Spinal cord (tissue), 10 donors: ENCODE measurements around the gene EXOC3. TPM values are rescaled to one million over a fixed set of nuclear protein-coding genes. Genes with fewer than 3 reads are reported as not detected.
"Not testable (repeated sequence)": the region's sequence is repeated elsewhere in the genome, so short reads cannot be mapped to it uniquely, and the experiment has no call there.

Source experiments
- DNase-seq, 6 donors: peaks; one replicate each; pipeline versions ENCODE4 v3.0.0 to v3.0.0-alpha.2; 2013 to 2015; ENCODE audit warnings: low spot score in 6 of 6, low read depth in 4 of 6
- H3K27ac ChIP-seq: one replicate; pipeline ENCODE4 v1.5.1; 2013; ENCODE audit warnings: low read depth, low read length, control low read depth
- H3K27me3 ChIP-seq: one replicate; pipeline ENCODE4 v1.6.1; 2013; ENCODE audit warnings: low read length; ENCODE audit not compliant: control insufficient read depth, insufficient read depth
- H3K36me3 ChIP-seq: one replicate; pipeline ENCODE4 v1.6.1; 2013; ENCODE audit warnings: low read length; ENCODE audit not compliant: control insufficient read depth, insufficient read depth
- H3K4me1 ChIP-seq: one replicate; pipeline ENCODE4 v1.6.1; 2013; ENCODE audit warnings: low read length; ENCODE audit not compliant: control insufficient read depth, insufficient read depth
- H3K4me3 ChIP-seq: one replicate; pipeline ENCODE4 v1.5.1; 2013; ENCODE audit warnings: low read depth, low read length, control low read depth
- H3K9me3 ChIP-seq: one replicate; pipeline ENCODE4 v1.6.1; 2013; ENCODE audit warnings: low read length; ENCODE audit not compliant: control insufficient read depth, insufficient read depth
- whole genome bisulfite sequencing: methylation state at CpG from one replicate; pipeline ENCODE4 v1.1.5; 2013; ENCODE audit warnings: missing lambda C conversion rate; ENCODE audit not compliant: insufficient coverage; 5-methylcytosine and 5-hydroxymethylcytosine counted together
- polyA plus RNA-seq, 2 donors: library from polyadenylated mRNA; unstranded; fragments of 120-200 nt; gene quantifications; one replicate each; pipeline ENCODE4 v1.2.1, GENCODE V29; 2013; ENCODE audit not compliant: insufficient read length in 2 of 2
- total RNA-seq, 2 donors: library from RNA; depleted of rRNA in 1 of 2; stranded (reverse); fragments of 120-200 nt in 1 of 2; fragments of >200 nt in 1 of 2; gene quantifications; one replicate each; pipeline versions ENCODE4 v1.2.3 to v1.2.4, GENCODE V29; 2013 to 2014
- donor health status: healthy.

EXOC3 gene
- total and polyA plus RNA-seq, 4 donors = 29.7 to 68.6 (median 53.0) TPM

DNA sequence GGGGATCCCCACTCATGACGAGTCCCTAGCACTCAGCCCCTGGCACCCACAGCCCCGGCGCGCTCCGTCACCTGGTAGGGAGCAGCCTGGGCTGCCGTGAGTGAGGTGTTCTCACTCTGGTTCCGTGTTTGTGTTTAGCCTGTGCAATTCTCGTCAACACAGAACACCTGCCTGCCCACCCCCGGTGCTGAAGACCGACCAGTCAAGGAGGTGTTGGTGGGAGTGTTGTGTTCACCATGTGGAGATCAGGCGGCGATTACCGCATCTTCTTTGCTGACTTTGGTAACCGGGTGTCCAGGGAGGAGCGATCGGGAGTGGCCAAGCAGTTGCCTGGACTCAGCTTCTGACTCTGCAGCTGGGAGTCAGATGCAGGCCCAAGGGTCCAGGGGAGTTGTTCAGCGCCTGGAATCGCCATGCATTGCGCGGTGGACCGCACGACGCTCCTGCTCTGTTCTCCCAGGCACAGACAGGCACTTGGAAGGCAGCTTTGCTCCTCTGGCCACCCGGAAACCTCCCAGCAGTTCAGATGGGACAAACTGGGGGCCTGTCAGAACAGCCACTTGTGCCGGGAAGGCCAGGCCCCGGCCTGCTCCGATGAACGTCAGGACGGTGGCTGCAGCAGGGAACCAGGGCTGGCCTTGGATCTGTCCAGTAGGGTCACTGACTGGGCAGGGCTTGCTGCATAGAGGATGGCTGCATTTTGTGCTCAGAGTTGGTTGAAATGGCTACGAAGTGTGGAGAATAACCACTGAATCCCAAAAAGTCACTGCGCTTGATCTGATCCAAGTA is 28.2 kb downstream of the EXOC3 start:
- peaks cover 41% of the 10 kb centered on the region for H3K4me1 ChIP-seq
- DNase-seq = no peak
- 92% methylated on average over 30 of the region's 31 CpGs for WGBS
- peaks cover 15% of the 10 kb centered on the region for H3K27me3 ChIP-seq
- H3K9me3 ChIP-seq = no peaks in the 10 kb centered on the region
- H3K36me3 ChIP-seq = peaks cover 52% of the 10 kb centered on the region
- H3K27ac ChIP-seq = no peak overlapping the region
- no peak overlapping the region for H3K4me3 ChIP-seq

DNA sequence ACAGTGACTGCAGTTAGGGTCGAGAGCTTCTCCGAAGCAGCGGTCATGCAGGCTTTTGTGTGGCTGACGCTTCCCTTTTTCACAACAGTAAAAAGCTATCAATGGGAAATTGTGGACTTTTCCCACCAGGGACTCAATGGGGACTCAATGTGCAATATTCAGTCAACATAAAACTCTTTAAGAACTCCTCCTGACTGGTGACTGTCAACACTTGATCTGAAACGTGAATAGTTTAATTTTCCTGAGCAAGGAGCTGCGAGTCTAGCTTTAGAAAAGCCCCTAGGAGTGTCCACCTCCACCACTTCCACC is 28.7 kb downstream of the EXOC3 start:
- Histone ChIP-seq H3K36me3 (peaks cover 52% of the 10 kb centered on the region), H3K4me1 (peaks cover 45% of the 10 kb centered on the region), H3K27ac (no peak overlapping the region), H3K9me3 (no peaks in the 10 kb centered on the region), H3K4me3 (peak overlapping the region; percentile 53), H3K27me3 (peaks cover 17% of the 10 kb centered on the region)
- no peak for DNase-seq
- whole genome bisulfite sequencing = 60% methylated on average over 3 of the region's 6 CpGs

DNA sequence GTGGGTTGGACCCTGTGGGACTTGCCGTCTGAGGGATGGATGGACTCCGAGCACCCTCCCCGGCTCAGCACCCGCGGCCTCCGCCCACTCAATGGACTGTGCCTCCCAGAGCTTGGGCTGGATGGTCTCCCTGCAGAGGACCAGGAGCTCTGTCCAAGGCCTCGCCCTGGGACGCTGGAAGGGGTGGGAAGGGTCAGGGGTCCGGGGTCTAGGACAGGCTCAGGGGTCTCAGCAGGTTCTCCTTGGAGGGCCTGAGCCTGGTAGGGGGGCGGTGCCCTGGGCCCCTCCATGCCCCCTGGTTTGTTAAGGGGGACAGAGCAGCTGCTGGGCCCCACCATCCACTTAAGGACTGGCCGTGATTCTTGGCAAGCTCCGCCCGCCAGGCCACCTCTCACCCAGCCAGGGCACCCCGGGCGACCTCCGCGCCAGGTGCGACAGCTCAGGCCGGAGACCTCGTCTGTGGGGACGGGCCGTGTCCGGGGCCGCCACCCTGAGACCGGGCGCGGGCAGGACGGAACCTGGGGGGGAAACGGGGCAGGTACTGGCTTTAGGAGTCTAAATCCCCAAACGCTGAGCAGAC is 29.2 kb downstream of the EXOC3 start:
- Histone ChIP-seq H3K4me3 (peak overlapping the region; percentile 53), H3K27ac (no peak overlapping the region), H3K4me1 (peaks cover 45% of the 10 kb centered on the region), H3K9me3 (no peaks in the 10 kb centered on the region), H3K27me3 (peaks cover 18% of the 10 kb centered on the region), H3K36me3 (peaks cover 52% of the 10 kb centered on the region)
- DNase-seq = peak in 1 of 6 donors; percentile 24
- 10% methylated on average over 25 of the region's 30 CpGs for WGBS

DNA sequence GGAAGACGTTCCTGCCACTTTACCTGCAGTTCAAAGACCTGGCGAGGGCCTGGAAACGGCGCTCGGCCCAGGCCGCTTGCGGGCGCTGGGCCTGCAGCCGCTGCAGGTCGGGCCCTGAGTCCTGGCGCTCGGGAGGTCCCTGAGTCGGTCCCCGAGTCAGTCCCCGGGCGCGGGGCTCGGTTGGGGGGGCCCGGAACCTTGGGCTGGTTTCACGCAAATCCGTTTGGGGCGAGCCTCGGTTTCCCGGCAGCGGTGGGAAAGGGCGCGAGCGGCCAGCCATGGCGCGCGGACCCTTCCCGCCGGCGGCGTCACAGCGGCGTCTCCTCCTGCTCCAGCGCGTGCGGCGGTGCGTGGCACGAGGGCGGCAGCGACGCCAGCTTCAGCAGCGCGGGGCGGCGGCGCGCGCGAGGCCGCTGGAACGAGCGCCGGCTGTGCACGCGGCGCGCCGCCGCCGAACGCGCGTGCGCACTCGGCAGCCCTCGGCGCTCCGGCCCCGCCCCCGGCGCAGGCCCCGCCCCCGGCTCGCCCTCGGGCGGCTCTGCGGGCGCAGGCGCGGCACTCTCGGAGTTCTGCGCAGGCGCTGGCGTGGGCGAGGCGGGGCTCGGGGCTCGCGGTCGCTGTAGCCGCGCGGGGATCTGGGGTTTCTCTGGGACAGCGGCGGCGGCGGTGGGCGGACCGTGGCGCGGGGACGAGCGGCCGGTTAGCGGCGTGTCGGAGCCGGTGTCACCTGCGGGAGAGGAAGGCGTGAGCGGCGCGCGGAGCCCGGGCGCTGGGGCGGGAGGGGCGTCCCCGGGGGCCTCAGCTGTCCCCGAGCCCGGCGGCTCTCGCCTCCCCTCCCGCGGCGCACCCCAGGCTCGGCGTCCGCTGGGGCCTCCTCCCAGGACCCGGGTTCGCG is 29.9 kb downstream of the EXOC3 start:
- peaks cover 45% of the 10 kb centered on the region for H3K4me1 ChIP-seq
- peaks cover 18% of the 10 kb centered on the region for H3K27me3 ChIP-seq
- peaks cover 57% of the 10 kb centered on the region for H3K36me3 ChIP-seq
- peak overlapping the region; percentile 25 for H3K27ac ChIP-seq
- peak; percentile 43 to 96 (median 79) for DNase-seq
- H3K9me3 ChIP-seq = no peaks in the 10 kb centered on the region
- peak overlapping the region; percentile 63 for H3K4me3 ChIP-seq
- under 1% methylated on average over 137 of the region's 137 CpGs for WGBS

DNA sequence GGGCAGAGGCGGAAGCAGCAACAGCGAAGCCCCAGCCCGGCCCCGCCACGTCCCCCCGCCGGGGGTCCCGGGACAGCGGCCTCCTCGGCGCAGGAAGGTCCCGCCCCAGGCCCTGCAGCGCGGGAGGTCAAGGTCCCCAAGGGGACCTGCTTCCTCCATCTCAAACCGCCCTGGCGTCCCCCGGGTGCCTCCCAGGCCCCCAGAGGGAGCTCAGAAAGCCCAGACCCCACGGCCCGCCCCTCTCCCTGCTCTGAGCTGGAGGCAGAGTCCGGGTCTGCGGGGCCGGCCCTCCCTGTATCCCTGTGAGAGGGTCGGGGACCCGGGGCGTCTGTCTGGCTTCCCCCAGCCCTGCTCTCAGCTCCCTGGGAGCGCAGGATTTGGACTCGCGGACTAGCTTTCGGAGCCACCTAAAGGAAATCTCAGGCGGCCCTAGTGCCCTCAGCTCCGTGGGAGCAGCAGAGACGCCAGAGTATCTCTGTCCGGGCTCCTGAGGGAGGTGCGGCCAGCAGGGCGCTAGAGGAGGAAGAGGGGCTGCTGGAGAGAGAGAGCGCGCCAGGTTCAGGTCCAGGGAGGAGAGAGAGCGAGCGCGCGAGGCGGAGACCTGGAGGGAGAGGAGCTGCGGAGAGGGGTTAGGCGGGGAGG is 30.7 kb downstream of the EXOC3 start:
- peak in 3 of 6 donors; percentile 6 to 73 (median 54) for DNase-seq

DNA sequence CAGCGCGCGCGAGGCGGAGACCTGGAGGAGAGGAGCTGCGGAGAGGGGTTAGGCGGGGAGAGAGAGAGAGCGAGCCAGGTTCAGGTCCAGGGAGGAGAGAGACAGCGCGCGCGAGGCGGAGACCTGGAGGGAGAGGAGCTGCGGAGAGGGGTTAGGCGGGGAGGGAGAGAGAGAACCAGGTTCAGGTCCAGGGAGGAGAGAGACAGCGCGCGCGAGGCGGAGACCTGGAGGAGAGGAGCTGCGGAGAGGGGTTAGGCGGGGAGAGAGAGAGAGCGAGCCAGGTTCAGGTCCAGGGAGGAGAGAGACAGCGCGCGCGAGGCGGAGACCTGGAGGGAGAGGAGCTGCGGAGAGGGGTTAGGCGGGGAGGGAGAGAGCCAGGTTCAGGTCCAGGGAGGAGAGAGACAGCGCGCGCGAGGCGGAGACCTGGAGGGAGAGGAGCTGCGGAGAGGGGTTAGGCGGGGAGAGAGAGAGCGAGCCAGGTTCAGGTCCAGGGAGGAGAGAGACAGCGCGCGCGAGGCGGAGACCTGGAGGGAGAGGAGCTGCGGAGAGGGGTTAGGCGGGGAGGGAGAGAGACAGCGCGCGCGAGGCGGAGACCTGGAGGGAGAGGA is 31.4 kb downstream of the EXOC3 start:
- Histone ChIP-seq H3K4me3 (peak overlapping the region; percentile 63), H3K27me3 (peaks cover 18% of the 10 kb centered on the region), H3K4me1 (peaks cover 45% of the 10 kb centered on the region), H3K36me3 (peaks cover 61% of the 10 kb centered on the region)
- 0% methylated on average over 13 of the region's 50 CpGs for WGBS
- DNase-seq = peak in 1 of 6 donors; percentile 13
- H3K27ac ChIP-seq, H3K9me3 ChIP-seq: not testable (repeated sequence)

More for the DNA sequence above, 30.7 kb downstream of the EXOC3 start:
- peak overlapping the region; percentile 63 for H3K4me3 ChIP-seq
- H3K36me3 ChIP-seq = peaks cover 61% of the 10 kb centered on the region
- no peaks in the 10 kb centered on the region for H3K9me3 ChIP-seq
- H3K4me1 ChIP-seq = peaks cover 45% of the 10 kb centered on the region
- under 1% methylated on average over 44 of the region's 44 CpGs for WGBS
- no peak overlapping the region for H3K27ac ChIP-seq
- peaks cover 18% of the 10 kb centered on the region for H3K27me3 ChIP-seq

GRCh38 chr5:474840-475661 is 32.1 kb downstream of the EXOC3 start:
- H3K4me3 ChIP-seq = peak overlapping the region; percentile 18
- H3K4me1 ChIP-seq = peaks cover 45% of the 10 kb centered on the region
- peaks cover 61% of the 10 kb centered on the region for H3K36me3 ChIP-seq
- WGBS = 10% methylated on average over 39 of the region's 50 CpGs
- DNase-seq = peak in 1 of 6 donors; percentile 30
- peaks cover 18% of the 10 kb centered on the region for H3K27me3 ChIP-seq
- H3K27ac ChIP-seq = no peak overlapping the region
- H3K9me3 ChIP-seq = no peaks in the 10 kb centered on the region

GRCh38 chr5:475704-476101 is 32.7 kb downstream of the EXOC3 start:
- Histone ChIP-seq H3K9me3 (no peaks in the 10 kb centered on the region), H3K36me3 (peaks cover 62% of the 10 kb centered on the region), H3K27me3 (peaks cover 18% of the 10 kb centered on the region), H3K4me1 (peaks cover 44% of the 10 kb centered on the region), H3K4me3 (no peak overlapping the region), H3K27ac (no peak overlapping the region)
- DNase-seq = no peak
- 70% methylated on average over 8 of the region's 8 CpGs for WGBS
